ENCODE results near the gene TESK2. TPM values are rescaled to one million over a fixed set of nuclear protein-coding genes. Genes with fewer than 3 reads are reported as not detected.
"Not testable (repeated sequence)": the region's sequence is repeated elsewhere in the genome, so short reads cannot be mapped to it uniquely, and the experiment has no call there.

TESK2 gene
- total RNA-seq, 1 experiment from 2014 or later, result 5.0 TPM

DNA sequence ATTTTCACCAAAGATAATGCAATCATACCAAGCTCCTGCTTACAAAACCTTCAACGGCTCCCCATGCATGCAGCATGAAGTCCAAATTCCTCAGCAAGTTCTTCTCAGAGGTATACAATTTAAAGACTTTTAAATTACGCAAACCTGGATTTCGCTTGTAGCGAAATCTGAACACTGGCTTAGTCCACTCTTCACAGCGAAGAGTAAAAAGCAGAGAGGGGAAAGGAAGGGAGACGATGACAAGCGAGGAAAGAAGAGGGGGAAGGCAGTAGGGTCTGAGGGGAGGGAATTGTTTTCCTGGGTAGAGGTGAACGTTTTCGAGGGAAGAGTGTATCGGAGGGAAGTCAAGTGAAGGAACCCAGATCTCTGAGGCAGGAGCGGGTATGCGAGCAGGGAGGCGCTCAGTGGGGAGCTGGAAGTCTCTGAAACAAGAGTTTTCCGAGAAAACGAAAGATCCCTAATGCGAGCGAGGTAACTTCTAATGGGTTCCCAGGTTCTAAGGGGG, 790 bp downstream of the TESK2 start:
- H3K4me3 ChIP-seq (replicated peaks in 1 of 2; ENCODE audit: low read depth in 1 of 2, low read length in 2 of 2), result peak overlapping the region; percentile 73 to 75
- H3K9me3 ChIP-seq (ENCODE audit: control insufficient read depth in 1 of 2, insufficient read depth in 1 of 2, low read depth in 1 of 2, low read length in 2 of 2), result no peaks in the 10 kb centered on the region
- H2AFZ ChIP-seq (ENCODE audit: low read depth, low read length, poor library complexity, severe bottlenecking), result no peak overlapping the region
- ChIA-PET CTCF (interaction anchor here (4.9 kb wide), 1 partner anchor 478 kb away, joined by 58 read pairs; the partner anchor contains the start of genes HECTD3 and UROD), POLR2A (interaction anchor here (1.3 to 1.7 kb wide), 3 partner anchors 10 to 478 kb away, joined by 7 to 9 read pairs (median 7); partner anchors contain the start of genes CCDC163, MMACHC, PRDX1 and UROD), RAD21 (ENCODE audit: low non-redundant PET in 1 of 2, low total read pairs in 2 of 2, uncharacterized antibody in 2 of 2, unreplicated experiment in 2 of 2) (interaction anchor here (1.5 to 1.7 kb wide), 2 partner anchors 150 to 187 kb away, joined by 5 to 9 read pairs; partner anchors contain the start of genes MUTYH (in 1 of the 2) and TOE1 (in 1 of the 2))
- H3K36me3 ChIP-seq (ENCODE audit: control insufficient read depth in 1 of 2, insufficient read depth in 2 of 2, low read length in 2 of 2), result no peaks in the 10 kb centered on the region
- DNase-seq (ENCODE audit: low read depth, low spot score) (no peak), ATAC-seq (no peak)
- H3K9ac ChIP-seq (ENCODE audit: low read length), result peak overlapping the region; percentile 71
- H3K9me2 ChIP-seq (ENCODE audit: insufficient read depth), result no peaks in the 10 kb centered on the region
- H3K27ac ChIP-seq (ENCODE audit: low read depth, low read length), result peak overlapping the region; percentile 19; the same call in 1 of the 2 replicates
- H4K20me1 ChIP-seq (ENCODE audit: insufficient read depth), result no peaks in the 10 kb centered on the region
- intact Hi-C loops (cut with micrococcal nuclease), result loop anchor here (5.0 kb wide), 2 partner anchors 698 to 758 kb away; partner anchors contain the start of gene RNU5D-1
- no peaks in the 10 kb centered on the region for H3K79me2 ChIP-seq (ENCODE audit: insufficient read depth, low read length)
- no peaks in the 10 kb centered on the region for H3K27me3 ChIP-seq (ENCODE audit: insufficient read depth, low read length)
- TF ChIP-seq CBX3 (IDR thresholded peaks at IDR 0.05; ENCODE audit: low read depth) (no peak), ZNF274 (IDR thresholded peaks at IDR 0.05; ENCODE audit: low read depth, low read length) (no peak), ZFX (IDR thresholded peaks at IDR 0.05) (no peak), POLR2A (IDR thresholded peaks at IDR 0.05; ENCODE audit: borderline replicate concordance, extremely low read depth, insufficient read depth, insufficient read length) (no peak), CEBPB (IDR thresholded peaks at IDR 0.05; ENCODE audit: low read depth) (no peak), JUND (IDR thresholded peaks at IDR 0.05) (no peak), RAD21 (IDR thresholded peaks at IDR 0.05; ENCODE audit: low read depth) (no peak), TCF7L2 (IDR thresholded peaks at IDR 0.05; ENCODE audit: borderline replicate concordance, extremely low read depth, insufficient read depth, insufficient read length) (no peak), EGR1 (IDR thresholded peaks at IDR 0.05; ENCODE audit: low read depth) (no peak), SRF (IDR thresholded peaks at IDR 0.05; ENCODE audit: low read depth) (no peak), EZH2phosphoT487 (IDR thresholded peaks at IDR 0.05; ENCODE audit: borderline replicate concordance) (no peak), FOSL1 (IDR thresholded peaks at IDR 0.05; ENCODE audit: low read depth) (no peak), YY1 (IDR thresholded peaks at IDR 0.05; ENCODE audit: extremely low read depth, insufficient replicate concordance, low read depth, low read length) (no peak)
- TF ChIP-seq, protein P1, sequence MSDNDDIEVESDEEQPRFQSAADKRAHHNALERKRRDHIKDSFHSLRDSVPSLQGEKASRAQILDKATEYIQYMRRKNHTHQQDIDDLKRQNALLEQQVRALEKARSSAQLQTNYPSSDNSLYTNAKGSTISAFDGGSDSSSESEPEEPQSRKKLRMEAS (IDR thresholded peaks at IDR 0.05), result no peak
- TF ChIP-seq, protein P2, sequence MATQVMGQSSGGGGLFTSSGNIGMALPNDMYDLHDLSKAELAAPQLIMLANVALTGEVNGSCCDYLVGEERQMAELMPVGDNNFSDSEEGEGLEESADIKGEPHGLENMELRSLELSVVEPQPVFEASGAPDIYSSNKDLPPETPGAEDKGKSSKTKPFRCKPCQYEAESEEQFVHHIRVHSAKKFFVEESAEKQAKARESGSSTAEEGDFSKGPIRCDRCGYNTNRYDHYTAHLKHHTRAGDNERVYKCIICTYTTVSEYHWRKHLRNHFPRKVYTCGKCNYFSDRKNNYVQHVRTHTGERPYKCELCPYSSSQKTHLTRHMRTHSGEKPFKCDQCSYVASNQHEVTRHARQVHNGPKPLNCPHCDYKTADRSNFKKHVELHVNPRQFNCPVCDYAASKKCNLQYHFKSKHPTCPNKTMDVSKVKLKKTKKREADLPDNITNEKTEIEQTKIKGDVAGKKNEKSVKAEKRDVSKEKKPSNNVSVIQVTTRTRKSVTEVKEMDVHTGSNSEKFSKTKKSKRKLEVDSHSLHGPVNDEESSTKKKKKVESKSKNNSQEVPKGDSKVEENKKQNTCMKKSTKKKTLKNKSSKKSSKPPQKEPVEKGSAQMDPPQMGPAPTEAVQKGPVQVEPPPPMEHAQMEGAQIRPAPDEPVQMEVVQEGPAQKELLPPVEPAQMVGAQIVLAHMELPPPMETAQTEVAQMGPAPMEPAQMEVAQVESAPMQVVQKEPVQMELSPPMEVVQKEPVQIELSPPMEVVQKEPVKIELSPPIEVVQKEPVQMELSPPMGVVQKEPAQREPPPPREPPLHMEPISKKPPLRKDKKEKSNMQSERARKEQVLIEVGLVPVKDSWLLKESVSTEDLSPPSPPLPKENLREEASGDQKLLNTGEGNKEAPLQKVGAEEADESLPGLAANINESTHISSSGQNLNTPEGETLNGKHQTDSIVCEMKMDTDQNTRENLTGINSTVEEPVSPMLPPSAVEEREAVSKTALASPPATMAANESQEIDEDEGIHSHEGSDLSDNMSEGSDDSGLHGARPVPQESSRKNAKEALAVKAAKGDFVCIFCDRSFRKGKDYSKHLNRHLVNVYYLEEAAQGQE (IDR thresholded peaks at IDR 0.05; ENCODE audit: low read depth), result no peak
- TF ChIP-seq, protein P3, sequence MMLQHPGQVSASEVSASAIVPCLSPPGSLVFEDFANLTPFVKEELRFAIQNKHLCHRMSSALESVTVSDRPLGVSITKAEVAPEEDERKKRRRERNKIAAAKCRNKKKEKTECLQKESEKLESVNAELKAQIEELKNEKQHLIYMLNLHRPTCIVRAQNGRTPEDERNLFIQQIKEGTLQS (IDR thresholded peaks at IDR 0.05), result no peak
- BruUV-seq (replicated peaks), result no TSS peak
- peak overlapping the region; percentile 92 for H3K4me2 ChIP-seq (ENCODE audit: low read length)
- H3K4me1 ChIP-seq (ENCODE audit: control insufficient read depth in 1 of 2, insufficient read depth in 2 of 2, low read length in 2 of 2), result peaks cover 12 to 18% of the 10 kb centered on the region in 2 experiments

DNA sequence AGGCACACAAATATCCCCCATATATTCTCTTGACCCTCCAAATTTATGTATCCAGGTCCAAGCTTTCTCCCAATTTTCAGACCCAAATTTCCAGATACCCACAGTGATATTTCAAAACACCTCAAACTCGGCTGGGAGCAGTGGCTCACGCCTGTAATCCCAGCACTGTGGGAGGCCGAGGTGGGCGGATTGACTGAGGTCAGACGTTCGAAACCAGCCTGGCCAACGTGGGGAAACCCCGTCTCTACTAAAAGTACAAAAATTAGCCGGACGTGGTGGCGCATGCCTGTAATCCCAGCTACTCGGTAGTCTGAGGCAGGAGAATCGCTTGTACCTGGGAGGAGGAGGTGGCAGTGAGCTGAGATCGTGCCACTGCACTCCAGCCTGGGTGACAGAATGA, 1.6 kb downstream of the TESK2 start:
- H4K20me1 ChIP-seq (ENCODE audit: insufficient read depth); H2AFZ ChIP-seq (ENCODE audit: low read depth, low read length, poor library complexity, severe bottlenecking); H3K27ac ChIP-seq (ENCODE audit: low read depth, low read length); H3K4me3 ChIP-seq (replicated peaks in 1 of 2; ENCODE audit: low read depth in 1 of 2, low read length in 2 of 2); H3K9ac ChIP-seq (ENCODE audit: low read length); H3K9me3 ChIP-seq (ENCODE audit: control insufficient read depth in 1 of 2, insufficient read depth in 1 of 2, low read depth in 1 of 2, low read length in 2 of 2); BruUV-seq (replicated peaks); ATAC-seq; H3K27me3 ChIP-seq (ENCODE audit: insufficient read depth, low read length); H3K36me3 ChIP-seq (ENCODE audit: control insufficient read depth in 1 of 2, insufficient read depth in 2 of 2, low read length in 2 of 2); H3K4me2 ChIP-seq (ENCODE audit: low read length); intact Hi-C loops (cut with micrococcal nuclease); RAD21 ChIA-PET (ENCODE audit: low non-redundant PET in 1 of 2, low total read pairs in 2 of 2, uncharacterized antibody in 2 of 2, unreplicated experiment in 2 of 2); H3K9me2 ChIP-seq (ENCODE audit: insufficient read depth); DNase-seq (ENCODE audit: low read depth, low spot score); H3K79me2 ChIP-seq (ENCODE audit: insufficient read depth, low read length): not testable (repeated sequence)
- H3K4me1 ChIP-seq (ENCODE audit: control insufficient read depth in 1 of 2, insufficient read depth in 2 of 2, low read length in 2 of 2), result peaks cover 12 to 18% of the 10 kb centered on the region in 2 experiments
- ChIA-PET POLR2A (interaction anchor here (0.9 kb wide), 1 partner anchor 11 kb away, joined by 3 read pairs; the partner anchor contains the start of genes CCDC163 and MMACHC), CTCF (interaction anchor here (4.9 kb wide), 1 partner anchor 477 kb away, joined by 58 read pairs; the partner anchor contains the start of genes HECTD3 and UROD)
